LoVo (cell line): ENCODE data around the gene SCNN1B.
"Not testable (repeated sequence)": the region's sequence is repeated elsewhere in the genome, so short reads cannot be mapped to it uniquely, and the experiment has no call there.

ENCODE experiments used
- DNase-seq: peaks from one replicate; pipeline ENCODE4 v3.0.0-alpha.2; 2016; ENCODE audit warnings: low spot score

The SCNN1B gene

GRCh38 chr16:23302045-23302956 lies at the start of gene SCNN1B:
SCNN1B (plus strand) TSS chr16:23302302; CDS start chr16:23348600, 46,298 bp downstream.
- DNase-seq = no peak

DNA sequence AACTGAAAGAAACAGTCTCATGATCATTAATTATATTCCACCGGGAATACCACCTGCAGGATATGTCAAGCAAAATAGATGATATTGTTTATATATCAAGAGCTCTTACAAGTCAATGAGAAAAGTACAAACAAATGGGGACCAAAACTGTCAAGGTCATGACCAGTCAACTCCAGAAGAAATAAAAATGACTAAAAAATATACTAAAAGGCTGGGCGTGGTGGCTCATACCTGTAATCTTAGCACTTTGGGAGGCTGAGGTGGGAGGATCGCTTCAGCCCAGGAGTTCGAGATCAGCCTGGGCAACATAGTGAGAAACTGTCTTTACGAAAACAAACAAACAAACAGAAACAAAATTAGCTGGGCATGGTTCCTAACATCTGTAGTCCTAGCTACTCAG lies 49.8 kb upstream of the SCNN1B start:
- no peak for DNase-seq

DNA sequence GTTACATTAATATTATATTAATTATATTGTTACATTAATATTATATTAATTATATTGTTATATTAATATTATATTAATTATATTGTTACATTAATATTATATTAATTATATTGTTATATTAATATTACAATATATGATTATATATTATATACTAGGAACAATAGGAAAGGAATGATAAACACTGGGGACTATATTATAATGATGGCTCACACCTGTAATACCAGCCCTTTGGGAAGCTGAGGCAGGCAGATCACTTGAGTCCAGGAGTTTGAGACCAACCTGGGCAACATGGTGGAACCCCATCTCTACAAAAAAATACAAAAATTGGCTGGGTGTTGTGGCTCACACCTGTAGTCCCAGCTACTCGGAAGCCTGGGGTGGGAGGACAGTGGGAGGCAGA lies 48.5 kb upstream of the SCNN1B start:
- DNase-seq = not testable (repeated sequence)

- peak; percentile 25 for DNase-seq
Observed at GRCh38 chr16:23254338-23254737, 47.8 kb upstream of the SCNN1B start.

DNA sequence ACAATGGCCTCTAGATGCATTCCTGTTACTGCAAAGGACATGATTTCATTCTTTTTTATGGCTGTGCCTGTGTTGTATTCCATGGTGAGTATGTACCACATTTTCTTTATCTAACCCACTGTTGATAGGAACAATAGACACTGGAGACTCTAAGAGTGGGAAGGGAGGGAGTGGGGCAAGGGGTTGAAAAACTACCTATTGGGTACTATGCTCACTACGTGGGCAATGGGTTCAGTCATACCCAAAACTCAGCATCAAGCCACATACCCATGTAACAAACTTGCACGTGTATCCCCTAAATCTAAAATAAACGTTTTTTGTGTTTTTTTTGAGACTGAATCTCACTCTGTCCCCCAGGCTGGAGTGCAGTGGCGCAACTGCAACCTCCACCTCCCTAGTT lies 47.1 kb upstream of the SCNN1B start:
- DNase-seq = no peak

DNA sequence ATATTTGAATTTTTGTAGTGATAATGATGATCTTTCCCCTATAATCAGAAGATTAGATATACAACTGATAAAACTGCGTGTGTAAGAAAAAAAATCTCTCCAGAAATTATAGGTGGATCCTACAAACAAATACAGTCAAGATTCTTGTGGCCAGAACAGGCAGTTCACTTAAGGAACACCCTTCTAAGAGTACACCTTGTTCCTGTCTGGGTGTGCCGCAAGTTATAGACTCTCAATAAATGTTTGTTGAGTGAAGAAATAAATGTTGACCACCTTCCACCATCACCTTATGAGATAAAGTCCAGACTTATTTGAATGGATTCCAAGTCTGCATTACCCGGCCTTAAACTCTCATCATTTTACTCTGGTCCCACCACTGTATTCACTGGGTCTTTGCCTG lies 45.7 kb upstream of the SCNN1B start:
- no peak for DNase-seq

GRCh38 chr16:23257682-23258081 lies 44.4 kb upstream of the SCNN1B start:
- no peak for DNase-seq

GRCh38 chr16:23258919-23259237 lies 43.2 kb upstream of the SCNN1B start:
- no peak for DNase-seq

GRCh38 chr16:23267647-23268046 lies 34.5 kb upstream of the SCNN1B start:
- no peak for DNase-seq

DNA sequence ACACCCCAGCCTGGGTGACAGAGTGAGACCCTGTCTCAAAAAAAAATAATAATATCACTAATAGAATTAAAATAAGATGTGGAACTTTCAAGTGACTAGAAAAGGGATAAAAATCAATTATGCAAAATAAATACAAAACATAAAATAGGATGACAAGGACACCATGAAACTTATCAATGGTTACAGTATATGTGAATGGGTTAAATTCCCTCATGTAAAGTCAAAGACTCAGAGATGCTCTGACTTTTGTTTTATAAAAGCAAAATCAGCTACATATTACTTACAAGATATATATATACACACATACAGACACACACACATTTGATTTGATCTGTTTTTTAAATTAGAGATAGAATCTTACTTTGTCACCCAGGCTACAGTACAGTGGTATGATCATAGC lies 33.5 kb upstream of the SCNN1B start:
- no peak for DNase-seq

DNA sequence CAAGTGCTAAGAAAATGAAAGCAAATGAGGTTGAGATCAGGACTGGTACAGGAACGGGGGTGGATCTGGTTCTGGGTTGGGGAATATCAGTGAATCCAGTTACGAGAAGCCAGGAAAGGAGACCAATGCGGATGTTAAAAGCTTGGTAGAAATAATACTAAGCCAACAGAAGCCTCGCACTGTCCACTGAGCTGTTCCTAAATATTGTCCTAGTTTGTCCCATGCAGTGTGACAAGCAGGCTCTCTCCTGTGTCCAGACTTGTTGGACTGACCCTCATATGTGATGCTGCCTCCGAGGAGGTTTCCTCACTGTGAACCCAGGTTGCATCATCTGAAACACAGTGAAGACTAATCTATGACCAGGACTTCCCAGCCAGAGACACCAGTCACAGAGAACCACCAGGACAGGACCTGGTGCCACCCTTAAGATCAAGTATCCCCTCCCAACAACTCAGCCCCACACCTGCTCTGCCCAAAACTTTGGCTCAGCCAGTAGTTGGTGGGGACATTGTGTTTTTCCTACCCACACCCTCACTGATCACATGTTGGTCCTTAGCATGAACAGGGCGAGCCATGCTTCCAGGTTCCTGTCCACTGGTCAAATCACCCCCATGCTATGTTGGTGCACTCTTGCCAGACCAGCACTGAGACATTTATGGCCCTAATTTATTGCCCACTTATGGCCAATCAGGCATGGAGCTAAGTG lies 32.7 kb upstream of the SCNN1B start:
- no peak for DNase-seq

DNA sequence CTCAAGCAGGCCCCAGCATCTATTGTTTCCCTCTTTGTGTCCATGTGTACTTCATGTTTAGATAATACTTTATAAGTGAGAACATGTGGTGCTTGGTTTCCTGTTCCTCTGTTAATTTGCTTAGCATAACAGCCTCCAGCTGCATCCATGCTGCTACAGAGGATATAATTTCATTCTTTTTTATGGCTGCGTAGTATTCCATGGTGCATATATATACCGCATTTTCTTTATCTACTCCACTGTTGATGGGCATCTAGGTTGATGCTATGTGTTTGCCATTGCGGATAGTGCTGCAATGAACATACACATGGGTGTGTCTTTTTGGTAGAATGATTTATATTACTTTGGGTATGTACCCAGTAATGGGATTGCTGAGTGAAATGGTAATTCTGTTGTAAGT lies 31.4 kb upstream of the SCNN1B start:
- DNase-seq = no peak

DNA sequence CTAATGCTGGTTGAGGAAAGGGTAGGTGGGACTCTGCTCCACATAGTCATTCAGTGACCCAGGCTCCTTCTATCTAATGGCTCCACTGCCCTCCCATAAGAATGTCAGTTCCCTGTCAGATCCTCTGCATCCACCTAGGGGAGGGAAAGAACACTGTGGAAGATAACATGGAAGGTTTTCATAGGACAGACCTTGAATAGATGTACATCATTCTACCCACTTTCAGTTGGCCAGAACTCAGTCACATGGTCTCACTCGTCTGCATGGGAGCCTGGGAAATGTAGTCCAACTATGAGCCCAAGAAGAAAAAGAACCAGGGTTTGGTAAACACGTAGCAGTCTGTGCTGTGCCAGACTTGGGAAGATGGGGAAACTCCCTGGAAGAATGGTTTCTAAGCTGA lies 27.1 kb upstream of the SCNN1B start:
- no peak for DNase-seq

- DNase-seq = no peak
Observed at GRCh38 chr16:23276821-23277220, 25.3 kb upstream of the SCNN1B start.

DNA sequence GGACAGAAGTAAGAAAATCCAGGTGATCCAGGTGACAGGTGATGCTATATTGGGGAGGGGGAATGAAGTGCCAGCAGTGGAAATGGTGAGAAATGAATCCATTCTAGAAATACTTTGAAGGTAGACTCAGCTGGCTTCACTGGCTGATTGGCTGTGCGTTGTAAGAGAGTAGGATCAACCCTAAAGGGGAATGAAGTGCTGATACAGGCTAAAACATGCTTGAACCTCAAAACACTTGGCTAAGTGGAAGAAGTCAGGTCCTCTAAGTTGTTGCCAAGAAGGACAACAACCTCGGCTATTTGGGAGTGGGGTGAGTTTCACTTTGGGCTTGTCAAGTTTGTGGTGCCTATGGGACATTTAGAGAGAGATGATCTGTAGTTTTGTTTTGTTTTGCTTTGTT lies 24.1 kb upstream of the SCNN1B start:
- no peak for DNase-seq

GRCh38 chr16:23279721-23280153 lies 22.4 kb upstream of the SCNN1B start:
- DNase-seq = no peak

DNA sequence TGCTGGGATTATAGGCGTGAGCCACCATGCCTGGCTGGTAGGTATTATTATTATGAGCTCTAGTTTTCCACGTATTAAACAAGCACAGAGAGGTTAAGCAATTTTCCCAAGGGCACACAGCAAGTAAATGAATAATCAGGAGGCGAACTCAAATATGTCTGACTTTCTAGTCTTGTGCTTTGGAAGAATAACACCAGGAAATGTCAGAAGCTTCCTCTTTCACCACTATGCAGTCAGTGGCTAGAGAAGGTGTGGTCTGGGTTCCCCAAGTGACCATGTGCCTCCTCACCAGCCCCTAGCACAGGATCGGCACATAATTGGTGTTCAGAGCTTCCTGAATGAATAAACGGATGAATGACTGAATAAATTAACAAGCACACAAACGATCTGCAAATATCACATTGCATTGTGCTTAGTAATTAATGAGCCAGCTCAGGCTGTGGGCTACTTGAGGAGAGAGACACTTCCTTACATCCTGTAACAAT lies 21.6 kb upstream of the SCNN1B start:
- no peak for DNase-seq

GRCh38 chr16:23282568-23282967 lies 19.5 kb upstream of the SCNN1B start:
- no peak for DNase-seq

- no peak for DNase-seq
Observed at GRCh38 chr16:23283571-23283970, 18.5 kb upstream of the SCNN1B start.

GRCh38 chr16:23284584-23284983 lies 17.5 kb upstream of the SCNN1B start:
- DNase-seq = no peak

DNA sequence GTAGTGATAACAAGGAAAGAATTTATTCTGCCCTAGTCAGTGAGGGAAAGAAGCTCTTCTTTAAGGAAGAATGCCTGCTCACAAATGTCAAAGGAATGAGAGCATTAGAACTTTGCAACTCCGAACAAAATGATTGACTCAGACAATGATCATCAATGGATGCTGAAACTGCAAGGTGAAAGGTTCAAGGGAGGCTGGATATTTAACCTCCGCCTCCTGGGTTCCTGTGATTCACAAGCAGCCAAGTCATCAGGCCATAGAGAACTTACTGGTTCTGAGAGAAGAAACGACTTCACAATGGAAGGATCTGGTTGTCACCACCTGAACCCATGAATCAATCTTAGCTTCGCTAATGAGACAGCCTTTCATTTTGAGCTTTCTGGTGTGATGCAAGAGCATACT lies 16.0 kb upstream of the SCNN1B start:
- DNase-seq = no peak

- no peak for DNase-seq
Observed at GRCh38 chr16:23288209-23288608, 13.9 kb upstream of the SCNN1B start.
